Measurements from ENCODE around the gene REV3L.

Gene REV3L

GRCh38 chr6:111282515-111282914 lies 200.5 kb downstream of the REV3L start:
- no peak for TF ChIP-seq CTCF (IDR thresholded peaks at IDR 0.05; ENCODE audit: low read depth, low read length, missing control alignments)
- H3K4me3 ChIP-seq (replicated peaks; ENCODE audit: low read depth, low read length): no peak overlapping the region
- DNase-seq (ENCODE audit: extremely low read depth, low read depth): no peak

- no peak for DNase-seq (ENCODE audit: extremely low read depth, low read depth)
Observed at GRCh38 chr6:111280445-111280955, 202.5 kb downstream of the REV3L start.

GRCh38 chr6:111278731-111279130 lies 204.3 kb downstream of the REV3L start:
- DNase-seq (ENCODE audit: extremely low read depth, low read depth): no peak
- TF ChIP-seq CTCF (IDR thresholded peaks at IDR 0.05; ENCODE audit: low read depth, low read length, missing control alignments): no peak
- no peak overlapping the region for H3K4me3 ChIP-seq (replicated peaks; ENCODE audit: low read depth, low read length)

More at GRCh38 chr6:111280445-111280955, 202.5 kb downstream of the REV3L start:
- TF ChIP-seq CTCF (IDR thresholded peaks at IDR 0.05; ENCODE audit: low read depth, low read length, missing control alignments): no peak
- H3K4me3 ChIP-seq (replicated peaks; ENCODE audit: low read depth, low read length): no peak overlapping the region

- no peak for TF ChIP-seq CTCF (IDR thresholded peaks at IDR 0.05; ENCODE audit: low read depth, low read length, missing control alignments)
- DNase-seq (ENCODE audit: extremely low read depth, low read depth): no peak
- no peak overlapping the region for H3K4me3 ChIP-seq (replicated peaks; ENCODE audit: low read depth, low read length)
Observed at GRCh38 chr6:111277819-111278218, 205.2 kb downstream of the REV3L start.

GRCh38 chr6:111276736-111277135 lies 206.3 kb downstream of the REV3L start:
- H3K4me3 ChIP-seq (replicated peaks; ENCODE audit: low read depth, low read length): no peak overlapping the region
- no peak for TF ChIP-seq CTCF (IDR thresholded peaks at IDR 0.05; ENCODE audit: low read depth, low read length, missing control alignments)
- no peak for DNase-seq (ENCODE audit: extremely low read depth, low read depth)

- TF ChIP-seq CTCF (IDR thresholded peaks at IDR 0.05; ENCODE audit: low read depth, low read length, missing control alignments): no peak
- no peak for DNase-seq (ENCODE audit: extremely low read depth, low read depth)
- H3K4me3 ChIP-seq (replicated peaks; ENCODE audit: low read depth, low read length): no peak overlapping the region
Observed at GRCh38 chr6:111276335-111276734, 206.7 kb downstream of the REV3L start.

GRCh38 chr6:111274593-111275217 lies 208.3 kb downstream of the REV3L start:
- no peak for DNase-seq (ENCODE audit: extremely low read depth, low read depth)
- TF ChIP-seq CTCF (IDR thresholded peaks at IDR 0.05; ENCODE audit: low read depth, low read length, missing control alignments): no peak
- H3K4me3 ChIP-seq (replicated peaks; ENCODE audit: low read depth, low read length): no peak overlapping the region

All from HFF-Myc (cell line).